Measurements from ENCODE around the gene CTNND1. TPM values are rescaled to one million over a fixed set of nuclear protein-coding genes. Genes with fewer than 3 reads are reported as not detected.

Gene CTNND1, protein sequence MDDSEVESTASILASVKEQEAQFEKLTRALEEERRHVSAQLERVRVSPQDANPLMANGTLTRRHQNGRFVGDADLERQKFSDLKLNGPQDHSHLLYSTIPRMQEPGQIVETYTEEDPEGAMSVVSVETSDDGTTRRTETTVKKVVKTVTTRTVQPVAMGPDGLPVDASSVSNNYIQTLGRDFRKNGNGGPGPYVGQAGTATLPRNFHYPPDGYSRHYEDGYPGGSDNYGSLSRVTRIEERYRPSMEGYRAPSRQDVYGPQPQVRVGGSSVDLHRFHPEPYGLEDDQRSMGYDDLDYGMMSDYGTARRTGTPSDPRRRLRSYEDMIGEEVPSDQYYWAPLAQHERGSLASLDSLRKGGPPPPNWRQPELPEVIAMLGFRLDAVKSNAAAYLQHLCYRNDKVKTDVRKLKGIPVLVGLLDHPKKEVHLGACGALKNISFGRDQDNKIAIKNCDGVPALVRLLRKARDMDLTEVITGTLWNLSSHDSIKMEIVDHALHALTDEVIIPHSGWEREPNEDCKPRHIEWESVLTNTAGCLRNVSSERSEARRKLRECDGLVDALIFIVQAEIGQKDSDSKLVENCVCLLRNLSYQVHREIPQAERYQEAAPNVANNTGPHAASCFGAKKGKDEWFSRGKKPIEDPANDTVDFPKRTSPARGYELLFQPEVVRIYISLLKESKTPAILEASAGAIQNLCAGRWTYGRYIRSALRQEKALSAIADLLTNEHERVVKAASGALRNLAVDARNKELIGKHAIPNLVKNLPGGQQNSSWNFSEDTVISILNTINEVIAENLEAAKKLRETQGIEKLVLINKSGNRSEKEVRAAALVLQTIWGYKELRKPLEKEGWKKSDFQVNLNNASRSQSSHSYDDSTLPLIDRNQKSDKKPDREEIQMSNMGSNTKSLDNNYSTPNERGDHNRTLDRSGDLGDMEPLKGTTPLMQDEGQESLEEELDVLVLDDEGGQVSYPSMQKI
- 50.4 to 74.9 TPM (median 69.2 TPM) in 5 replicates for total RNA-seq (2022; extraction: Qiagen RNA extraction)

DNA sequence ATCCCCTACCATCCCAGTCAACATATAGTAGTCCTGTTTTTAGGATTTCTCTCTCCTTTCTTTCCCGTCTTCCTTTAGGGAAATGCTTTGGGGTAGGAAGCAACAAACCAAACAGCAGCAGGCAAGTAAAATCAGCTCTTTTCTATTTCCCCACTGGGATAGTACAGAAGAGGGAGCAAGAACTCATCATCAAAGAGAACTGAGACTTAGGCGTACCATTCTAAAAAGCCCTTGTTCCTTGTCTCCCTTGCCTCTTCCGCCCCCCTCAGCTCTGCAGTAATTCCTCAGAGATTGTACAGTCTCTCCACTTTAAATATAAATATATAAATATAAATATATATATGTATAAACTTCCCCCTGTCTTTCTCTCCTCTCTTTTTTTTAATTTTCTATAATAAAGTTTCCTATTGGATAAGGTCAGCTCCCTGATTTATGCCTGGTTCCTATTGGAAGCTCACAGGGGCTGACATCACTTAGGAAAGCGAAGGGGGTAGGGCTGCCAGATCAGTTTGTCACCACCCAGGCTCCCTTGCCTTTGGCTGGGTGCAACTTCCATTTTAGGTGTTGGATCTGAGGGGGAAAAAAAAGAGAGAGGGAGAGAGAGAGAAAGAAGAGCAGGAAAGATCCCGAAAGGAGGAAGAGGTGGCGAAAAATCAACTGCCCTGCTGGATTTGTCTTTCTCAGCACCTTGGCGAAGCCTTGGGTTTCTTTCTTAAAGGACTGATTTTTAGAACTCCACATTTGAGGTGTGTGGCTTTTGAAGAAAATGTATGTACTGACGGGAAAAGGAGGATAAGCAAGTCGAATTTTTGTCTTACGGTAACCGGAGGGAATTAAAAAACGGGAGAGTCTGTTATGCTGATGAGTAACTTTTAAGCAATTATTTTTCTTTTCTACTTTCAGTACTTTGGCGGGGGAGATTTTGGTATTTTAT, at the start of gene CTNND1:
Gene CTNND1, plus strand, starts transcription at position 502 of the 934 bp plus-strand sequence. CDS start 29,677 bp downstream, outside the sequence.

DNA sequence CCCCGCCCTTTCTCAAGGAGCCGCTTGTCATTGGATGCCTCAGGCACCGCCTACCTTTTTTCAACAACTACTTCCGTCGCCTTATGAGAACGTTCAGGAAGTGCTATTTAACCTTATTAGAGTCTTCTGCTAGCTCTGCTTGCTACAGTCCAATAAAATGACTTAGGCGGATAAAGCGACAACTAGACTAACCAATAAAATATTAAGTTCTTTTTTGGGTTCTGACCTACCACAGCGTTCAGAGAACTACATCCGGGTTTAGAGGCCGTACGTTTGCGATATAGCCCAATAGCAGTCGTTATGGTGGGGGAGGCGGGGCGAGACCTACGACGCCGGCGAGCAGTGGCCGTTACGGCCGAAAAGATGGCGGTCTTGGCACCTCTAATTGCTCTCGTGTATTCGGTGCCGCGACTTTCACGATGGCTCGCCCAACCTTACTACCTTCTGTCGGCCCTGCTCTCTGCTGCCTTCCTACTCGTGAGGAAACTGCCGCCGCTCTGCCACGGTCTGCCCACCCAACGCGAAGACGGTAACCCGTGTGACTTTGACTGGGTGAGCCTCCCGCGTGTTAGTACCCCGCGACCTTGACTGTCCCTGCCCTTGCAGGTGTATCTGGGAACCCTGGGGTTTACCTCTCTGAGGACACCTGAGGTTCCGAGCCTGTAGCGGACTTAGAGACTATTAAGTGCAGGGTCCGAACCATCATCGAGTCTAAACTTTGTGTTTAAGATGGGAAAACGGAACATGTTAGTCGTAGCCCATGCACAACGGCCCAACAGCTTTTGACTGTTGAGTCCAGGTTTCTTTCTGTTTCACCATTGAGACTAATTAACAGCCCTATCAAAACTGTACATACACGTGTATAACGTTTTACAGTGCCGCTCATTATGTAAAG, 49.1 kb upstream of the CTNND1 start, which contains the start of gene TMX2:
Gene TMX2, plus strand, starts transcription at position 338 of the 895 bp plus-strand sequence. Its CDS starts 26 bp downstream, at position 364.

DNA sequence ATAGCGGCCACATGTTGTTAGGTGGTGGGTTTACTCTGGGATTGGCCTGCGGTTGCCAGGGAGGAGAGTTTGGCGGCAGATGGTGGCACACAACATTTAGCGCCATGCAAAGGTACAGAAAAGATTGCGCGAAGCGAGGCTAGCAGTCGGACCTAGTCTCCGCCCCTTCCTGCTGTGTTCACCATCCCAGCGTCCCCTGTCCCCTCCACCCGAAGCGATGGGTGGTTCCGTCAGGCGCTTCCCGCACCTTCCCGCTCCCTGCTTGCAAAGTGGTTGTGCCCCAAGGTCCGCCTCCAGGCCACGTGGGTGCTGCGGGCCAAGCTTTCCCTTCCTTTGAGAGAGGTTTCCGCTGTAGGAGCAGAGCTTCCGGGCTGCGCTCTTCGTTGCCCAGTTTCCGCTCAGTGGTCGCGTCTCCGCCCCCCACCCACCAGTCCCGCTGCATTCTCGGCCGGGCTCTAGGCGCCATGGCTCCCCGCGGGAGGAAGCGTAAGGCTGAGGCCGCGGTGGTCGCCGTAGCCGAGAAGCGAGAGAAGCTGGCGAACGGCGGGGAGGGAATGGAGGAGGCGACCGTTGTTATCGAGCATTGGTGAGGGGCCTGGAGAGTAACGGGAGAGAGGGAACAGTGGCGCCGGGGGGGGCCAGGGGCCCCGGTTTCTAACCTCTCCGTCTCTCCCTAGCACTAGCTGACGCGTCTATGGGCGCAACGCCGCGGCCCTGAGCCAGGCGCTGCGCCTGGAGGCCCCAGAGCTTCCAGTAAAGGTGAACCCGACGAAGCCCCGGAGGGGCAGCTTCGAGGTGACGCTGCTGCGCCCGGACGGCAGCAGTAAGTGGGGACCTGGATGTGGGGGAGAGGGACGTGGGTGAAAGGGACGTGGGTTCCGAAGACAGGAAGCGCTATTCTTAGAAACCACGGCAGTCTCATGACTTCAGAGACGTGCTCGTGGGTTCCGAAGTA, 20.2 kb upstream of the CTNND1 start, which contains the start of gene SELENOH:
Gene SELENOH, plus strand, starts transcription at position 360 of the 955 bp plus-strand sequence. Its CDS starts 105 bp downstream, at position 465.

DNA sequence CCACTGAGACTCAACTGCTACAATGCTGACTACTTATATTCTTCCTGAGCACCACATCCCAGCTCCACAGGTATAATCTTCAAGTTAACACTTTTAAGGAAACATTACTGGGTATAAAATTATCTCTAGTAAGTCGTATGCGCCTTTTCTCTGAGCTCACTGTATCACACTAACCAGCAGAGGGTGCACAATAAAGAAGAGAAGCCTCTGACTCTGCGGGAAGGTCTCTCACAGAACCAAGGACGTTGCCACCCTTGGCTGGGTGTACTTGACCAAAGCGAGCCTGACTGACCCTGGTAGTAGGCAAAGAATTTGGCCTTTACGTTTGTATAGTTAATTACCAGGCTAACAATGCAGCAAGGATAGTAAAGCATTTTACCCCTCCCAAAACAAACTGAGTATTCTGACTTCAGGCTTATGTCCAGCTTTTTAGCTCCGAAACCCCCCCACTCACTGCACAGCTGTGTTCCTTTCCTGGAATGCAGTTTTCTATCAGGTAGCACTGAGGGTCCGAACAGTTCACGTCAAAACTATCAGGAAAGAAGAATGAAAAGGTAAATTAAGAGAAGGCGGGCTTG, 9.8 kb upstream of the CTNND1 start, which contains the start of gene BTBD18:
Gene BTBD18, minus strand, starts transcription at position 144 of the 578 bp plus-strand sequence. CDS start 631 bp downstream, outside the sequence.

Other genes starting within 250 kb of the CTNND1 start
- 1.8 to 3.0 TPM (median 2.6 TPM) in 5 replicates for gene SLC43A1, start 246.1 kb upstream of the CTNND1 start, total RNA-seq (2022; extraction: Qiagen RNA extraction)
- 134 to 165 TPM (median 145 TPM) in 5 replicates for gene TIMM10, start 231.0 kb upstream of the CTNND1 start, total RNA-seq (2022; extraction: Qiagen RNA extraction)
- gene SMTNL1, start 224.2 kb upstream of the CTNND1 start, total RNA-seq (2022; extraction: Qiagen RNA extraction), result not detected in 5 replicates
- 34.4 to 45.3 TPM (median 43.0 TPM) in 5 replicates for gene UBE2L6, start 194.1 kb upstream of the CTNND1 start, total RNA-seq (2022; extraction: Qiagen RNA extraction)
- gene SERPING1, start 164.1 kb upstream of the CTNND1 start, total RNA-seq (2022; extraction: Qiagen RNA extraction), result 0.41 to 1.2 TPM (median 0.95 TPM) in 5 replicates
- 0.10 to 0.34 TPM (median 0.25 TPM) in 5 replicates for gene YPEL4, start 111.9 kb upstream of the CTNND1 start, total RNA-seq (2022; extraction: Qiagen RNA extraction)
- gene CLP1, start 104.0 kb upstream of the CTNND1 start, total RNA-seq (2022; extraction: Qiagen RNA extraction), result 25.8 to 27.6 TPM (median 26.6 TPM) in 5 replicates
- gene ZDHHC5, start 93.7 kb upstream of the CTNND1 start, total RNA-seq (2022; extraction: Qiagen RNA extraction), result 69.4 to 83.9 TPM (median 80.4 TPM) in 5 replicates
- 27.5 to 30.9 TPM (median 29.1 TPM) in 5 replicates for gene MED19, start 49.6 kb upstream of the CTNND1 start, total RNA-seq (2022; extraction: Qiagen RNA extraction)
- 145 to 163 TPM (median 150 TPM) in 5 replicates for gene TMX2, start 49.2 kb upstream of the CTNND1 start, total RNA-seq (2022; extraction: Qiagen RNA extraction)
- 110 to 126 TPM (median 120 TPM) in 5 replicates for gene SELENOH, start 20.3 kb upstream of the CTNND1 start, total RNA-seq (2022; extraction: Qiagen RNA extraction)
- gene BTBD18, start 10.0 kb upstream of the CTNND1 start, total RNA-seq (2022; extraction: Qiagen RNA extraction), result 0.06 TPM in 1 of 5 replicates, not detected in the others